ENCODE measurements around the gene CFHR4.

DNA sequence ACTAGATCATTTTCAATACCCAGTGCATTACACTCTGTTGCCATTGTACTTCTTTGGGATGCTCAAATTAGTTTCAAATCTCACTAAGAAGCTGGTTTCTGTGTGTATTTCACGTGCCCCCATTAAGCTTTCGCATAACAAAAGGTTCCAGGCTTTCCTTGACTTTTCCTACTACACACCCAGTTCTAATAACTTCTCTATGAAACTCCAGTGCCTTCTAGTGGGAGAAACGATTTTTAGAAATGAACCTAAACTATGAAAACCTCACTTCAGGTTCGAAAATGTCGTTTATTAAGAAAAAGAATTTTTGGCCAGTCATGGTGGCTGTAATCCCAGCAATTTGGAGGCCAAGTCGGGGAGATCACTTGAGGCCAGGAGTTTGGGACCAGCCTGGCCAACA lies 2.8 kb downstream of the CFHR4 start:
- TF ChIP-seq, protein P1, sequence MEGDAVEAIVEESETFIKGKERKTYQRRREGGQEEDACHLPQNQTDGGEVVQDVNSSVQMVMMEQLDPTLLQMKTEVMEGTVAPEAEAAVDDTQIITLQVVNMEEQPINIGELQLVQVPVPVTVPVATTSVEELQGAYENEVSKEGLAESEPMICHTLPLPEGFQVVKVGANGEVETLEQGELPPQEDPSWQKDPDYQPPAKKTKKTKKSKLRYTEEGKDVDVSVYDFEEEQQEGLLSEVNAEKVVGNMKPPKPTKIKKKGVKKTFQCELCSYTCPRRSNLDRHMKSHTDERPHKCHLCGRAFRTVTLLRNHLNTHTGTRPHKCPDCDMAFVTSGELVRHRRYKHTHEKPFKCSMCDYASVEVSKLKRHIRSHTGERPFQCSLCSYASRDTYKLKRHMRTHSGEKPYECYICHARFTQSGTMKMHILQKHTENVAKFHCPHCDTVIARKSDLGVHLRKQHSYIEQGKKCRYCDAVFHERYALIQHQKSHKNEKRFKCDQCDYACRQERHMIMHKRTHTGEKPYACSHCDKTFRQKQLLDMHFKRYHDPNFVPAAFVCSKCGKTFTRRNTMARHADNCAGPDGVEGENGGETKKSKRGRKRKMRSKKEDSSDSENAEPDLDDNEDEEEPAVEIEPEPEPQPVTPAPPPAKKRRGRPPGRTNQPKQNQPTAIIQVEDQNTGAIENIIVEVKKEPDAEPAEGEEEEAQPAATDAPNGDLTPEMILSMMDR (IDR thresholded peaks at IDR 0.05) = no peak
- TF ChIP-seq POLR2AphosphoS5 (IDR thresholded peaks at IDR 0.05) = no peak
